Lung (tissue), 12 donors: ENCODE measurements around the gene CRTC1. TPM values are rescaled to one million over a fixed set of nuclear protein-coding genes. Genes with fewer than 3 reads are reported as not detected.

Experiments used
- ATAC-seq: fragments of 200-7000 bp; cut with Tn5 transposase; one replicate; pipeline ENCODE4 v1.9.1; 2020; ENCODE audit warnings: moderate number of reproducible peaks; ENCODE audit not compliant: insufficient read depth, low FRiP score
- DNase-seq, 3 donors: peaks; one replicate each; pipeline ENCODE4 v3.0.0-alpha.2; 2013 to 2017
- H3K27ac ChIP-seq, 2 donors: one replicate each; pipeline ENCODE4 v1.5.1; 2013; ENCODE audit warnings: mild to moderate bottlenecking in 2 of 2, moderate library complexity in 2 of 2, control low read depth in 1 of 2, inconsistent platforms in 1 of 2, low read depth in 1 of 2, low read length in 1 of 2
- H3K27me3 ChIP-seq, 3 donors: one replicate each; pipeline ENCODE4 v1.5.1; 2013; ENCODE audit warnings: low read length in 2 of 3; ENCODE audit not compliant: control insufficient read depth in 3 of 3, insufficient read depth in 3 of 3
- H3K36me3 ChIP-seq, 4 donors: one replicate each; pipeline ENCODE4 v1.5.1; 2013; ENCODE audit warnings: low read length in 4 of 4, mild to moderate bottlenecking in 1 of 4, moderate library complexity in 1 of 4; ENCODE audit not compliant: control insufficient read depth in 4 of 4, insufficient read depth in 4 of 4
- H3K4me1 ChIP-seq, 5 donors: one replicate each; pipeline ENCODE4 v1.5.1; 2013; ENCODE audit warnings: low read length in 5 of 5, mild to moderate bottlenecking in 2 of 5, moderate library complexity in 1 of 5; ENCODE audit not compliant: control insufficient read depth in 5 of 5, insufficient read depth in 5 of 5
- H3K4me3 ChIP-seq: one replicate; pipeline ENCODE4 v1.5.1; 2013; ENCODE audit warnings: mild to moderate bottlenecking, control low read depth, moderate library complexity
- H3K9ac ChIP-seq, 2 donors: one replicate each; pipeline ENCODE4 v1.5.1; 2013; ENCODE audit warnings: low read length in 2 of 2, control low read depth in 1 of 2; ENCODE audit not compliant: insufficient read depth in 1 of 2
- H3K9me3 ChIP-seq, 4 donors: one replicate each; pipeline ENCODE4 v1.5.1; 2013; ENCODE audit warnings: low read length in 3 of 4, mild to moderate bottlenecking in 1 of 4, moderate library complexity in 1 of 4; ENCODE audit not compliant: control insufficient read depth in 4 of 4, insufficient read depth in 3 of 4
- CTCF ChIP-seq: IDR thresholded peaks from 2 replicates; pipeline ENCODE4 v1.5.1; 2012; ENCODE audit warnings: mild to moderate bottlenecking; ENCODE audit errors: control extremely low read depth, extremely low read depth
- WGBS, 2 donors: extraction: QIAGEN DNeasy Blood & Tissue Kit; methylation state at CpG; one replicate each; pipeline ENCODE4 v1.1.7; 2013; 5-methylcytosine and 5-hydroxymethylcytosine counted together
- polyA plus RNA-seq, 2 donors: library from polyadenylated mRNA; stranded (reverse); fragments of 200-250 nt; gene quantifications; one replicate each; pipeline ENCODE4 v1.2.1, GENCODE V29; 2013
- total RNA-seq, 2 donors: library from RNA; depleted of rRNA in 1 of 2; stranded (reverse); fragments of >200 nt in 1 of 2; gene quantifications; one replicate each; pipeline ENCODE4 v1.2.1, GENCODE V29; 2014 to 2021
- donor health status: control.
- donor health status: control.
- donor health status: Bipolar disorder and iron deficiency.
- donor health status: healthy.
- donor health status: DM: yes; HTN: yes; CAD: no.

The CRTC1 gene
- total and polyA plus RNA-seq, 4 donors: 4.2 to 16.0 (median 7.3) TPM

DNA sequence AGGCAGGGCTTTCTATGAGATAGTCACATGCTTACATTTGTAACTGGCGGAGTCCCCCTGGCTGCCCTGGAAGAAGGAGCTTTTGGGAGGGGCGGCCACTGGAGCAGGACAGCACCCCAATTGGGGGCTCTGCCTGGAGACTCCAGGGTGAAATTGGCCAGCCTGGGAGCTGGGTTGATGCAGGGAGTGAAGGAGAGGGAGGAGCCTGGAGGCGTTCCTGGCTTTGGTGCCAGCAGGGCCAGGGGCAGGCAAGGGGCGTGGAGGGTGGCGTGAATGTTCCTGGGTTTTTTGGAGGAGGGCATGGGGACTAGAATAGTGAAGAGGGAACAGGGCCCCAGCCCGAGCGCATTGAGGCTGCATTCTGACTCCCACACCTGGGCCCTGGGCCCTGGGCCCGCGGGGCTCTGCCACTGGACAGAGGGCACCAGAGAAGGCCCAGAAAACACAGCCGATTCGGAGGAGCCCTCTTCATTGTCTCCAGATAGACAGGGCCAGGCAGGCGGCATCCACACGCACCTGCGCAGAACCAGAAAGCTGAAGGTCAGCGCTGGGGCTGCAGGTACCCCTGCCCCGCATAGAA is 78.1 kb downstream of the CRTC1 start:
- Histone ChIP-seq H3K27ac (peak overlapping the region in 1 of 2 donors; percentile 68), H3K36me3 (peaks cover 0 to 6% (median under 1%) of the 10 kb centered on the region in 4 donors), H3K4me1 (peaks cover 0 to 26% (median 13%) of the 10 kb centered on the region in 5 donors), H3K9ac (no peak overlapping the region), H3K27me3 (no peaks in the 10 kb centered on the region), H3K9me3 (no peaks in the 10 kb centered on the region), H3K4me3 (no peak overlapping the region)
- no peak for TF ChIP-seq CTCF
- WGBS, 2 donors: 87 to 89% methylated on average over 15 to 16 of the region's 16 CpGs
- no peak for ATAC-seq
- DNase-seq: no peak

GRCh38 chr19:18762125-18763023 is 78.9 kb downstream of the CRTC1 start:
- no peak overlapping the region for H3K9ac ChIP-seq
- no peaks in the 10 kb centered on the region for H3K36me3 ChIP-seq
- H3K27ac ChIP-seq: peak overlapping the region in 1 of 2 donors; percentile 68
- peak; percentile 80 for ATAC-seq
- 37 to 56% methylated on average over 33 to 35 of the region's 35 CpGs for WGBS, 2 donors
- no peak for TF ChIP-seq CTCF
- H3K4me3 ChIP-seq: no peak overlapping the region
- peaks cover 0 to 26% (median 13%) of the 10 kb centered on the region in 5 donors for H3K4me1 ChIP-seq
- peak; percentile 87 to 93 (median 89) for DNase-seq
- H3K9me3 ChIP-seq: no peaks in the 10 kb centered on the region
- H3K27me3 ChIP-seq: no peaks in the 10 kb centered on the region

DNA sequence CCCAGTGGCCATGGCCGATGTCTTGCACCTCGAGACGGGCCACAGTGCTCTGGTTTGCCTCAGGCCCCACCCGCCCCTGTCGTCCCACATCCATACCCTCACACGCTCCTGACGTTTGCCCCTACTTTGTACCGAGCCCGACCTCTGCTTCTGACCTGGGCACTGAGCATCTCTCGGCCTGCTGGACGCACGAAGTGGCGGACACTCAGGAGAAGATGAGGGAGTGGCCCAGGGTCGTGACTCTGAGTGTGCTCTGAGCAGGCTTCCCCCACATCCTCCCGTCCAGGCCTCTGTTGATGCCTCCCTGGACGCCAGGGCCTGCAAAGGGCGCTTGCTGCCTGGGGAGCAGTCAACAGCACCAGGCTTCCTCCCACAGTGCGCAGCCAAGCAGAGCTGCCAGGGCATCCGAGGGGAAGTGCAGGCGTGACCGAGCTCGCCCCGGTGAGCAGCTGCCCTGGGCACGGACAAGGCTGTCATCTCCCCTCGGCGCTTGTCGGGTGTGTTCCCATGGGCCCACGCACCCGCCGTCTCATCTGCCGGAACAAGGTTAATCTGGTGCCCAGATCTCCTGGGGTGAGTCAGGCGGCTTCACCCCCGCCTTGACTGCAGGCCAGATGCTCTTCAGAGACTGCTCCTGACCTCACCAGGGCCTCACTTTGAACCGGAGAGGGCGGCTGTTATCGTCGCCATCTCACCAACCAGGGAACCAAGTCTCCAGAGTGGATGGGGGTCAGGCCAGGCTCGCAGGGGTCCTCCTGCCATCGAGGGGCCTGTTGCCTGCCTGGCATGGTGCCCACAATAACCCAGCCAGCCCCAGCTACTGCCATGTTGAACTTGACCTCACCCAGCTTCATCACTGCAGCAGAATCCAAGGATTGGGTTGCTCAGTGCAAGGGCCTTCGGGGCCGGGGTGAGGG is 80.5 kb downstream of the CRTC1 start:
- no peak for DNase-seq
- Histone ChIP-seq H3K4me1 (peaks cover 0 to 38% (median 13%) of the 10 kb centered on the region in 5 donors), H3K9ac (no peak overlapping the region), H3K9me3 (no peaks in the 10 kb centered on the region), H3K27me3 (no peaks in the 10 kb centered on the region), H3K4me3 (no peak overlapping the region), H3K36me3 (no peaks in the 10 kb centered on the region), H3K27ac (no peak overlapping the region)
- TF ChIP-seq CTCF: no peak
- peak; percentile 46 for ATAC-seq
- WGBS, 2 donors: 76 to 87% methylated on average over 41 of the region's 41 CpGs
